ENCODE results near the gene SULT2B1. TPM values are rescaled to one million over a fixed set of nuclear protein-coding genes. Genes with fewer than 3 reads are reported as not detected.

Gene SULT2B1
- total RNA-seq, 1 donor from 2014 or later: not detected

DNA sequence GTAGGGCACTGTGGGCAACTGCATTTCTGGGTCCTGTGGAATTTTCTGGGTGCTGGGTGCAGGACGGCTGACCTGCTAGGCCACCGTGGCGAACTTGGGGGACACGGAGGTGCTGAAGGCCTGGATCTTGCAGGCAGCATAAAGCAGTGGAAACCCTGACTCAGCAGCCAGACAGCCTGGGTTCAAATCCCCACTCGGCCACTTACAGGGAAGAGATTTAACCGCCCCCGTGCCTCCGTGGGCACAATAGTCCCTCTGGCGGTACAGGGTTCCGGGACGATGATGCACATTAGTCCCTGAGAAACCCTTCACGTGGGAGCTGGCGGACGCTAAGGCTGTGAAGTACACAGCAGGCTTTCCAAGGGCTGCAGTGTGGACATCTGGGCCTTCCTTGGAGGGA lies 59.9 kb downstream of the SULT2B1 start:
- Mint-ChIP-seq H3K36me3 (ENCODE audit: insufficient read depth) (peaks cover 8% of the 10 kb centered on the region), H3K9me3 (ENCODE audit: low read depth) (no peaks in the 10 kb centered on the region), H3K27me3 (no peaks in the 10 kb centered on the region), H3K27ac (no peak overlapping the region), H3K4me1 (ENCODE audit: low read depth) (peaks cover 14% of the 10 kb centered on the region), H3K4me3 (ENCODE audit: low read depth) (no peak overlapping the region)
- no peak for DNase-seq (ENCODE audit: low spot score, unreplicated experiment)
- TF ChIP-seq, protein P1, sequence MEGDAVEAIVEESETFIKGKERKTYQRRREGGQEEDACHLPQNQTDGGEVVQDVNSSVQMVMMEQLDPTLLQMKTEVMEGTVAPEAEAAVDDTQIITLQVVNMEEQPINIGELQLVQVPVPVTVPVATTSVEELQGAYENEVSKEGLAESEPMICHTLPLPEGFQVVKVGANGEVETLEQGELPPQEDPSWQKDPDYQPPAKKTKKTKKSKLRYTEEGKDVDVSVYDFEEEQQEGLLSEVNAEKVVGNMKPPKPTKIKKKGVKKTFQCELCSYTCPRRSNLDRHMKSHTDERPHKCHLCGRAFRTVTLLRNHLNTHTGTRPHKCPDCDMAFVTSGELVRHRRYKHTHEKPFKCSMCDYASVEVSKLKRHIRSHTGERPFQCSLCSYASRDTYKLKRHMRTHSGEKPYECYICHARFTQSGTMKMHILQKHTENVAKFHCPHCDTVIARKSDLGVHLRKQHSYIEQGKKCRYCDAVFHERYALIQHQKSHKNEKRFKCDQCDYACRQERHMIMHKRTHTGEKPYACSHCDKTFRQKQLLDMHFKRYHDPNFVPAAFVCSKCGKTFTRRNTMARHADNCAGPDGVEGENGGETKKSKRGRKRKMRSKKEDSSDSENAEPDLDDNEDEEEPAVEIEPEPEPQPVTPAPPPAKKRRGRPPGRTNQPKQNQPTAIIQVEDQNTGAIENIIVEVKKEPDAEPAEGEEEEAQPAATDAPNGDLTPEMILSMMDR (IDR thresholded peaks at IDR 0.05; ENCODE audit: unreplicated experiment): no peak

DNA sequence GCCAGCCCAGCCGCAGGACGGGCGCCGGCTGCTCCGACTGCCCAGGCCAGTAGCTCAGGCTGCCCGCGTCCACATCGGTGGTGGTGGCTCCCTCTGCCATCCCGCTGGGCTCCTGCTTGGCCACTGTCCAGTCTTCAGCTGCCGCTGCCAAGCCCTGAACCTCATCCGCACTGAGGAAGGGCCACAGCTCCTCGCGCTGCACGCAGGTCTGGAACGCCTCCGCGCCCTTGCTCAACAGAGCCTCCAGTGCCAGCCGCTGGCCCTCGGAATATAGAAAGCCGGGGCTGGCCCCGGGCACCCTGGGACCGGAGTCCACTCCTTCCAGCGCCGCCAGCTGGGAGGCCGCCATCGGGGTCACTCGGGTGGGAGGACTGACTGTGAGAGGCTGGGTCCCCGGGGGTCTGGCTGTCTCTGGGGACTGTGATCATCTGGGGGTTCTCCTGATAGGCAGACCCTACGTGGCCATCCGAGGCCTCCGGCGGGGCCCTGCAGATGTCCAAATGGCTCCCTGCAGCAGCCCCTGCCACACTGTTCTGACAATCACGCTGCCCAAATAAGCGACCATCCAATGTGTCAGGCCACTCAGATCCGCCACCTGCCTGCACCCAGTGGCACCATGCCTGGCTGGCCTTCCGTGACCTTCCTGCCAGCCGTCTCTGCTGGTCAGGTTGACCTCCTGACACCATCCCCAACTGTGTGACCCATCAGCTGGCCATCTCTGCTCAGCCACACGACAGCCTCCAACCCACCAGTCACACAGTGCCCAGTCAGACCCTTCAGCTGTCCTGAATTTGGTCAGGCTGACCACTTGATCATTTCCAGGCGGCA lies 61.3 kb downstream of the SULT2B1 start:
- Mint-ChIP-seq H3K36me3 (ENCODE audit: insufficient read depth) (peaks cover 10% of the 10 kb centered on the region), H3K4me1 (ENCODE audit: low read depth) (peaks cover 26% of the 10 kb centered on the region), H3K9me3 (ENCODE audit: low read depth) (no peaks in the 10 kb centered on the region), H3K27ac (peak overlapping the region; percentile 90), H3K27me3 (no peaks in the 10 kb centered on the region), H3K4me3 (ENCODE audit: low read depth) (no peak overlapping the region)
- TF ChIP-seq, protein P1 (IDR thresholded peaks at IDR 0.05; ENCODE audit: unreplicated experiment): no peak
- no peak for DNase-seq (ENCODE audit: low spot score, unreplicated experiment)

DNA sequence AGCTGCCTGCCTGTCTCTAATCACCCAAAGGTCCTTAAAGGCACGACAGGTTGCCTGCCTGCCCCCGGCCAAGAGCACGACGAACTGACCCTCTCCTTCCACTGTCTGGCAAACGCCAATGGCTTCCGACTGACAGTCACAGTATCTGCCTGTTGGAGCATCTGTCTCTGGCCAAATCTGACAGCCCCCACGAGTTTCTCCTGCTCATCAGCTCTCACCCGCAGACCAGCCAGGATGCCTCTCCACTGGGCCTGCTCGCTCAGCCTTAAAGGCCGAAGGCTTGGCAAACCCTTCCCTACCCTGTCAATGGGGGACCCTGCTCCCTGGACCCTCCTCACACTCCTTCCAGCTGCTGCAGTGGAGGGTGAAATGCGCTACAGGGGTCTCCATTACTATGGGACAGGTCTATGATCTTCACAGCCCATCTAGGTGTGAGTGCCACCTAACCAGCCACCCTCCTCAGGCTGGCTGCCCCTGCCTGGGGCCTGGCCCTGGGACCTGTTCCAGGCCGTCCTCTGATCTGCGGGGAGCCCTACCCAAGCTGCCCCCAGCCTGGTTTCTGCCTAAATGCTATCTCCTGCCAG lies 62.0 kb downstream of the SULT2B1 start:
- no peak for DNase-seq (ENCODE audit: low spot score, unreplicated experiment)
- TF ChIP-seq, protein P1 (IDR thresholded peaks at IDR 0.05; ENCODE audit: unreplicated experiment): no peak
- Mint-ChIP-seq H3K36me3 (ENCODE audit: insufficient read depth) (peaks cover 10% of the 10 kb centered on the region), H3K4me3 (ENCODE audit: low read depth) (no peak overlapping the region), H3K9me3 (ENCODE audit: low read depth) (no peaks in the 10 kb centered on the region), H3K4me1 (ENCODE audit: low read depth) (peaks cover 28% of the 10 kb centered on the region), H3K27me3 (no peaks in the 10 kb centered on the region), H3K27ac (peak overlapping the region; percentile 90)

DNA sequence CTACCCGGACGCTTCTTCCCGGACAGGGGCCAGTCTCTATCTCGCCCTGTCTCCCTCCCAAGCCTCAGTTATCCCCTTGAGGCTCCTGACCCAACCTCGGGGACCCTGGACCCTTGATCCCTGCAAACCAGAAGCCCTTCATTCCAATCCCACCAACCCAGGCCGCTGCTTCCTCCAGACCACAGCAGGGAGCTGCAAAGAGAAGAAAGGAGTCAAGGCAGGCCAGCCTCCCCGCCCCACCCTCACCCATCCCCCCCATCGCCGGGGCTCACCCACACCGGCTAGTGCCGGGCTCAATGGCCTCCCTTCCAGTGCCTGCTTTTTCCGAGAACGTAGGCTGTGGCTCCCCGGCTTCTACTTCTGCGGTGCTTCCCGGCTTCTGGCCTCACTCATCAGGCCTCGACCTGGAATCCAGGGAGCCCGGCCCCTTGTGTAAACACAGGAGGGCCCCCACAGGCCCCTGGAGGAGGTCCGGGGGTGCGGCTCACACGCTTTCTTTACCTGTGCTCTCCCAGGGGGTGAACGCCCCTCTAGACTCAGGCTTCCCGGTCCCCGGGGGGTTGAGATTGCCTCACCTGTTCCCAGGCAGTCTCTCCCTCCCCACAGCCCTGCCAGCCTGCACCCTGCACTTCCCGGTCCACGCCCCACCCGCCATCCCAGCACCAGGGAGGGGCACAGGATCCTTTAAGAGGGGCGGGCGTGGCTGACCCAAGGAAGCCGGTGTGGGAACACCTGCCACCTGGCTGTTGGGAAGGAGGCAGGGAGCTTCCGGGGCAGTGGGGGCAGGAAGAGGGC lies 62.7 kb downstream of the SULT2B1 start, which contains the start of gene FAM83E:
Gene FAM83E, minus strand, starts transcription at position 641 of the 795 bp plus-strand sequence. CDS start 1,704 bp downstream, outside the sequence.
- peak within 1 kb of the TSS; percentile 44 for H3K4me3 Mint-ChIP-seq (ENCODE audit: low read depth)
- H3K27me3 Mint-ChIP-seq: no peaks in the 10 kb centered on the region
- H3K9me3 Mint-ChIP-seq (ENCODE audit: low read depth): no peaks in the 10 kb centered on the region
- peaks cover 11% of the 10 kb centered on the region for H3K36me3 Mint-ChIP-seq (ENCODE audit: insufficient read depth)
- no peak for DNase-seq (ENCODE audit: low spot score, unreplicated experiment)
- TF ChIP-seq, protein P1 (IDR thresholded peaks at IDR 0.05; ENCODE audit: unreplicated experiment): no peak
- peak within 1 kb of the TSS; percentile 90 for H3K27ac Mint-ChIP-seq
- H3K4me1 Mint-ChIP-seq (ENCODE audit: low read depth): peaks cover 30% of the 10 kb centered on the region

Data from progenitor cell of endocrine pancreas (in vitro differentiated cells).